Spleen (tissue), 11 donors: ENCODE measurements around the gene TBCE. TPM values are rescaled to one million over a fixed set of nuclear protein-coding genes. Genes with fewer than 3 reads are reported as not detected.

Experiments used
- DNase-seq: peaks from one replicate; pipeline ENCODE4 v3.0.0-alpha.2; 2020
- H3K27ac ChIP-seq, 8 donors: fragments of 200-600 bp; sonication (generic) in 7 of 8; 1 replicate in 4 of 8; 2 replicates in 4 of 8; pipeline versions ENCODE4 v1.5.0 to v1.8.0; 2016 to 2021; ENCODE audit warnings: inconsistent platforms in 4 of 8, mild to moderate bottlenecking in 4 of 8, moderate library complexity in 1 of 8
- H3K27me3 ChIP-seq, 7 donors: fragments of 200-600 bp; sonication (generic) in 6 of 7; replicated peaks in 1 of 7; 1 replicate in 4 of 7; 2 replicates in 3 of 7; pipeline versions ENCODE4 v1.5.0 to v1.8.0; 2016 to 2021; ENCODE audit warnings: inconsistent platforms in 3 of 7, mild to moderate bottlenecking in 1 of 7
- H3K36me3 ChIP-seq, 6 donors: fragments of 200-600 bp; sonication (generic) in 5 of 6; 1 replicate in 4 of 6; 2 replicates in 2 of 6; pipeline versions ENCODE4 v1.5.0 to v1.8.0; 2016 to 2021; ENCODE audit warnings: inconsistent platforms in 2 of 6
- H3K4me1 ChIP-seq, 6 donors: fragments of 200-600 bp; sonication (generic) in 5 of 6; 1 replicate in 3 of 6; 2 replicates in 3 of 6; pipeline versions ENCODE4 v1.5.0 to v1.8.0; 2016 to 2021; ENCODE audit warnings: inconsistent platforms in 3 of 6
- H3K4me3 ChIP-seq, 8 donors: fragments of 200-600 bp; sonication (generic) in 7 of 8; 1 replicate in 4 of 8; 2 replicates in 4 of 8; pipeline versions ENCODE4 v1.5.0 to v1.8.0; 2016 to 2021; ENCODE audit warnings: inconsistent platforms in 4 of 8, mild to moderate bottlenecking in 4 of 8, moderate library complexity in 2 of 8
- H3K9me3 ChIP-seq, 8 donors: fragments of 200-600 bp; sonication (generic) in 7 of 8; 1 replicate in 4 of 8; 2 replicates in 4 of 8; pipeline versions ENCODE4 v1.5.0 to v1.8.0; 2016 to 2021; ENCODE audit warnings: inconsistent platforms in 4 of 8
- POLR2A ChIP-seq, 3 donors: fragments of 450-650 bp; IDR thresholded peaks; one replicate each; pipeline ENCODE4 v1.5.1; 2017; ENCODE audit warnings: antibody characterized with exemption in 3 of 3, mild to moderate bottlenecking in 1 of 3
- POLR2AphosphoS5 ChIP-seq, 3 donors: sonication (generic); formaldehyde crosslinking; IDR thresholded peaks; one replicate each; pipeline ENCODE4 v1.5.1; 2017; ENCODE audit warnings: antibody characterized with exemption in 3 of 3
- WGBS, 5 donors: extraction: QIAGEN DNeasy Blood & Tissue Kit in 3 of 5; methylation state at CpG; one replicate each; pipeline versions ENCODE4 v1.1.5 to v1.1.7; 2013 to 2018; 5-methylcytosine and 5-hydroxymethylcytosine counted together
- intact Hi-C: fragments of 100-400 bp; cut with DNase I; formaldehyde crosslinking; loops from one replicate; pipeline ENCODE4 v1.15.0; 2023; ENCODE audit warnings: low total_unique reads
- polyA plus RNA-seq, 3 donors: library from polyadenylated mRNA; stranded (reverse); fragments of 200-250 nt; gene quantifications; one replicate each; pipeline ENCODE4 v1.2.1, GENCODE V29; 2013
- small RNA-seq, 4 donors: library from RNA; depleted of rRNA; stranded (forward); fragments of <200 nt; gene quantifications; one replicate each; pipeline ENCODE3, GENCODE V24; 2016
- total RNA-seq, 7 donors: library from RNA; depleted of rRNA in 3 of 7; stranded (reverse); fragments of >200 nt in 3 of 7; fragmentation: NEBNext Ultra II Directional in 4 of 7; extraction: Animal tissue kit (Norgen Biotek cat#: 25700) in 4 of 7; gene quantifications; one replicate each; pipeline versions ENCODE4 v1.1.0 to v1.2.1, GENCODE V29; 2016 to 2021
- TF ChIP-seq, protein P1 (sequence below), 11 experiments: fragments of 200-600 bp in 7 of 11; fragments of 450-650 bp in 4 of 11; sonication (generic) in 4 of 11; IDR thresholded peaks in 8 of 11; conservative IDR thresholded peaks in 3 of 11; 1 replicate in 7 of 11; 2 replicates in 4 of 11; pipeline versions ENCODE4 v1.4.0 to v1.8.0; 2016 to 2021; ENCODE audit warnings: antibody characterized with exemption in 11 of 11, inconsistent platforms in 4 of 11, mild to moderate bottlenecking in 1 of 11
- donor health status: healthy with polysubstance abuse.
- donor health status: DM: no; HTN: no; CAD: no; lungs with moderate emphysema.
- donor health status: DM: no; HTN: no; CAD: no.
- donor health status: Bipolar disorder and iron deficiency.
- donor health status: healthy.
- donor health status: DM: no; HTN: no; CAD: no.
- donor health status: DM: yes; HTN: yes; CAD: no.

TBCE gene
- total and polyA plus RNA-seq, 10 donors, result 13.6 to 30.0 (median 18.2) TPM

DNA sequence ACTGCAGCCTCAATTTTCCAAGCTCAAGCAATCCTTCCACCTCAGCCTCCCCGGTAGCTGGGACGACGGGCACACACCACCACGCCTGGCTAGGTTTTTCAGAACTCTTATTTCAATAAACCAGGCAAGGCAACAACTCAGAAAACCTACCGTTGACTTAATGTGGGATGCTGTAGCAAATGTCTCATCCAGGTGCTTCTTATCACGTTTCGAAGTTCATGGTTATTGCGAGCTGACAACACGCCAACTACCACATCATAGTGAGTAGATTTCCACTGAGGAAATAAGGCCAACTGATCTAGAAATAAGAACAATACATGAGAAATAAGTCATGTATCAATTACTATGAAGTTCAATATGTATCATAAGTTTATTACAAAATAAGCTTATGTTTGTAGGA is 127.3 kb downstream of the TBCE start:
- H3K9me3 ChIP-seq, result no peaks in the 10 kb centered on the region
- no peak overlapping the region for H3K27ac ChIP-seq
- TF ChIP-seq POLR2AphosphoS5 (IDR thresholded peaks at IDR 0.05) (no peak), POLR2A (IDR thresholded peaks at IDR 0.05) (no peak)
- TF ChIP-seq, protein P1, sequence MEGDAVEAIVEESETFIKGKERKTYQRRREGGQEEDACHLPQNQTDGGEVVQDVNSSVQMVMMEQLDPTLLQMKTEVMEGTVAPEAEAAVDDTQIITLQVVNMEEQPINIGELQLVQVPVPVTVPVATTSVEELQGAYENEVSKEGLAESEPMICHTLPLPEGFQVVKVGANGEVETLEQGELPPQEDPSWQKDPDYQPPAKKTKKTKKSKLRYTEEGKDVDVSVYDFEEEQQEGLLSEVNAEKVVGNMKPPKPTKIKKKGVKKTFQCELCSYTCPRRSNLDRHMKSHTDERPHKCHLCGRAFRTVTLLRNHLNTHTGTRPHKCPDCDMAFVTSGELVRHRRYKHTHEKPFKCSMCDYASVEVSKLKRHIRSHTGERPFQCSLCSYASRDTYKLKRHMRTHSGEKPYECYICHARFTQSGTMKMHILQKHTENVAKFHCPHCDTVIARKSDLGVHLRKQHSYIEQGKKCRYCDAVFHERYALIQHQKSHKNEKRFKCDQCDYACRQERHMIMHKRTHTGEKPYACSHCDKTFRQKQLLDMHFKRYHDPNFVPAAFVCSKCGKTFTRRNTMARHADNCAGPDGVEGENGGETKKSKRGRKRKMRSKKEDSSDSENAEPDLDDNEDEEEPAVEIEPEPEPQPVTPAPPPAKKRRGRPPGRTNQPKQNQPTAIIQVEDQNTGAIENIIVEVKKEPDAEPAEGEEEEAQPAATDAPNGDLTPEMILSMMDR (IDR thresholded peaks at IDR 0.05 in 8 of 11, conservative IDR thresholded peaks at IDR 0.05 in 3 of 11), result no peak
- no peaks in the 10 kb centered on the region for H3K4me1 ChIP-seq
- 94 to 96% (median 95%) methylated on average over 9 of the region's 9 CpGs for WGBS, 5 donors
- no peak overlapping the region for H3K4me3 ChIP-seq
- H3K36me3 ChIP-seq, result peaks cover 0 to 45% (median 13%) of the 10 kb centered on the region in 6 donors
- no peaks in the 10 kb centered on the region for H3K27me3 ChIP-seq
- intact Hi-C loops, result no loop called here
- no peak for DNase-seq

DNA sequence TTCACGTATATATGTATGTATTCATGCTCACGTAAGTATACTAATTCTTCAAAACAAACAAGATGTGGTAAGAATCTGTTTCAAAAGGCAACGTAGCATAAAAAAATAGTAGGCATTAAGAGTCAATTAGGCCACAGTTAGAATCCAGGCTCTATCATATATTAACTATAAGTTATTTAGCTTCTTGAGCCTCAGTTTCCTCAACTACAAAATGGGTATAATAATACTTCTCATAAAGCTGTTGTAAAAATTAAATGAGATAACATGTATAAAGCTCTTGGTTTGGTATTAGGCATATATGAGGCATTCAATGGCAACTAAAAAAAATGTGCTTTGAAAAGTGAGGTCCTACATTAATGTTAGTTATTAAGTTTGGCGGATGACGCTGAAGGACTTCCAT is 127.8 kb downstream of the TBCE start:
- Histone ChIP-seq H3K36me3 (peaks cover 0 to 42% (median 13%) of the 10 kb centered on the region in 6 donors), H3K27me3 (no peaks in the 10 kb centered on the region), H3K27ac (no peak overlapping the region), H3K9me3 (no peaks in the 10 kb centered on the region), H3K4me1 (no peaks in the 10 kb centered on the region), H3K4me3 (no peak overlapping the region)
- TF ChIP-seq, protein P1 (IDR thresholded peaks at IDR 0.05 in 8 of 11, conservative IDR thresholded peaks at IDR 0.05 in 3 of 11), result no peak
- no peak for TF ChIP-seq POLR2A (IDR thresholded peaks at IDR 0.05)
- TF ChIP-seq POLR2AphosphoS5 (IDR thresholded peaks at IDR 0.05), result no peak
- no peak for DNase-seq
- 94 to 97% (median 97%) methylated on average over 5 of the region's 5 CpGs for whole genome bisulfite sequencing, 5 donors
- intact Hi-C loops, result no loop called here

DNA sequence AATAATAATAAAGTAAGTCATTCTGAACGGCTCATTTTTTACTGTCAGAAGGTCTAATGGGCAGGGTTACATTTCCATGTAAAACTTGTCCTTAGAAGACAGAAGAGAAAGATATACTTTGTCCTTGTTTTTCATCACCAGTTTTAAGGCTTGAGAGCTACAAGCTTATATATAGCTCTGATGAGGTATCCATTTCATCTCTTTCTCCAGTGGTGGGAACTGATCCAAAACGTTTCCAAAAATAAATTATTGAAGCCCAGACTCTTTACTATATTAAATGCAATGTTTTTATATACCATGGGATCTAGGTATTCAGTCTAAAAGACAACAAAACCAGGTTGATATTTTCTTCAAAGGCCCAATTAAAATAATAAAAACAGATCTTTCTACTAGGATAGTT is 128.3 kb downstream of the TBCE start:
- TF ChIP-seq POLR2AphosphoS5 (IDR thresholded peaks at IDR 0.05) (no peak), POLR2A (IDR thresholded peaks at IDR 0.05) (no peak)
- TF ChIP-seq, protein P1 (IDR thresholded peaks at IDR 0.05 in 8 of 11, conservative IDR thresholded peaks at IDR 0.05 in 3 of 11), result no peak
- 70 to 92% (median 90%) methylated on average over 2 of the region's 2 CpGs for WGBS, 5 donors
- Histone ChIP-seq H3K9me3 (no peaks in the 10 kb centered on the region), H3K4me3 (no peak overlapping the region), H3K36me3 (peaks cover 0 to 42% (median 13%) of the 10 kb centered on the region in 6 donors), H3K4me1 (no peaks in the 10 kb centered on the region), H3K27ac (no peak overlapping the region), H3K27me3 (no peaks in the 10 kb centered on the region)
- intact Hi-C loops, result no loop called here
- no peak for DNase-seq

DNA sequence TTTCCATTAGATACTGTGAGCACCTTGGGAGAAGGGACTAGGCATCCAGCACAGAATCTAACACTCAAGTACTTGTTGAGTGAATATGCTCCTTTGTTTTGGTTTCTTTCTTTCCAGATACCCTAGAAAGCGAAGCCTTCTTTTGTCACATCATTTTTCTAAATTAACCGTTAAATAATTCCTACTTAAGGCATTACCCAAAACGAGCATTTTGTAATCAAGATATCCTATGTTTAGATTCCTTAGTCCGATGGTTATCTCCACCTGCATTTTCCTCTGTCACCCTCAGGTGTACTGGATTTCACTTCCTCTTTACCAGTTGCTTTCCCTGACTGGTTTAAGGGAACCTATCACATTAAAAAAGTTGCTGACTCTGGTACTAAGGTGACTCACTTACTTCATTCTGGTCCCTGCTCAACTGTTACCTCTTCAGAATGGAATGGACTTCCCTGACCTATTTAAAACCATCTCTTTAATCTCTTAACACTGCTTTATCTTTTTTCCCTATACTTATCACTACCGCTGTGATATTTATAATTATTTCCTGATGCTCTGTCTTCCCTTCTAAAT is 133.8 kb downstream of the TBCE start:
- Histone ChIP-seq H3K27ac (no peak overlapping the region), H3K27me3 (no peaks in the 10 kb centered on the region), H3K9me3 (no peaks in the 10 kb centered on the region), H3K36me3 (peaks cover 0 to under 1% (median 0%) of the 10 kb centered on the region in 6 donors), H3K4me1 (peaks cover 7 to 31% (median 18%) of the 10 kb centered on the region in 6 donors), H3K4me3 (no peak overlapping the region)
- TF ChIP-seq, protein P1 (IDR thresholded peaks at IDR 0.05 in 8 of 11, conservative IDR thresholded peaks at IDR 0.05 in 3 of 11), result no peak
- no peak for TF ChIP-seq POLR2A (IDR thresholded peaks at IDR 0.05)
- no peak for TF ChIP-seq POLR2AphosphoS5 (IDR thresholded peaks at IDR 0.05)
- no peak for DNase-seq
- intact Hi-C loops, result no loop called here
- 83 to 87% (median 86%) methylated on average over 5 of the region's 5 CpGs for WGBS, 5 donors

Small RNA genes lying within 50 kb of the gene (small RNA-seq; reads per million reads assigned to genes)
- gene AL391994.1 (0 reads per million in 4 donors), gene RPS21P1 (0 reads per million in 4 donors)

Other genes starting within 250 kb of the TBCE start
- gene TOMM20, start 238.6 kb upstream of the TBCE start, total RNA-seq, result 10 to 100 TPM; 59.6 to 79.9 (median 68.9) TPM
- gene TOMM20, start 238.6 kb upstream of the TBCE start, polyA plus RNA-seq, result 10 to 100 TPM; 46.6 to 56.8 (median 47.6) TPM
- 10 to 100 TPM; 24.7 to 58.8 (median 52.4) TPM for gene RBM34, start 206.2 kb upstream of the TBCE start, total RNA-seq
- 100 to 1,000 TPM in 1 of 3 donors, 10 to 100 TPM in 2; 74.9 to 107 (median 87.7) TPM for gene RBM34, start 206.2 kb upstream of the TBCE start, polyA plus RNA-seq
- 10 to 100 TPM; 61.4 to 82.0 (median 67.5) TPM for gene ARID4B, start 39.2 kb upstream of the TBCE start, total RNA-seq
- 10 to 100 TPM; 13.2 to 21.0 (median 20.5) TPM for gene ARID4B, start 39.2 kb upstream of the TBCE start, polyA plus RNA-seq
- gene GGPS1, start 38.9 kb upstream of the TBCE start, total RNA-seq, result 10 to 100 TPM; 23.6 to 34.9 (median 25.9) TPM
- 10 to 100 TPM; 24.6 to 27.7 (median 25.7) TPM for gene GGPS1, start 38.9 kb upstream of the TBCE start, polyA plus RNA-seq
- gene B3GALNT2, start 137.0 kb downstream of the TBCE start, total RNA-seq, result 10 to 100 TPM in 6 of 7 donors, 1 to 10 TPM in 1; 8.8 to 35.1 (median 12.0) TPM
- gene B3GALNT2, start 137.0 kb downstream of the TBCE start, polyA plus RNA-seq, result 1 to 10 TPM; 1.1 to 3.5 (median 1.9) TPM